ENCODE results near the gene SAE1. TPM values are rescaled to one million over a fixed set of nuclear protein-coding genes. Genes with fewer than 3 reads are reported as not detected.

SAE1 gene
- total RNA-seq, 1 experiment from 2014 or later = 251 TPM

DNA sequence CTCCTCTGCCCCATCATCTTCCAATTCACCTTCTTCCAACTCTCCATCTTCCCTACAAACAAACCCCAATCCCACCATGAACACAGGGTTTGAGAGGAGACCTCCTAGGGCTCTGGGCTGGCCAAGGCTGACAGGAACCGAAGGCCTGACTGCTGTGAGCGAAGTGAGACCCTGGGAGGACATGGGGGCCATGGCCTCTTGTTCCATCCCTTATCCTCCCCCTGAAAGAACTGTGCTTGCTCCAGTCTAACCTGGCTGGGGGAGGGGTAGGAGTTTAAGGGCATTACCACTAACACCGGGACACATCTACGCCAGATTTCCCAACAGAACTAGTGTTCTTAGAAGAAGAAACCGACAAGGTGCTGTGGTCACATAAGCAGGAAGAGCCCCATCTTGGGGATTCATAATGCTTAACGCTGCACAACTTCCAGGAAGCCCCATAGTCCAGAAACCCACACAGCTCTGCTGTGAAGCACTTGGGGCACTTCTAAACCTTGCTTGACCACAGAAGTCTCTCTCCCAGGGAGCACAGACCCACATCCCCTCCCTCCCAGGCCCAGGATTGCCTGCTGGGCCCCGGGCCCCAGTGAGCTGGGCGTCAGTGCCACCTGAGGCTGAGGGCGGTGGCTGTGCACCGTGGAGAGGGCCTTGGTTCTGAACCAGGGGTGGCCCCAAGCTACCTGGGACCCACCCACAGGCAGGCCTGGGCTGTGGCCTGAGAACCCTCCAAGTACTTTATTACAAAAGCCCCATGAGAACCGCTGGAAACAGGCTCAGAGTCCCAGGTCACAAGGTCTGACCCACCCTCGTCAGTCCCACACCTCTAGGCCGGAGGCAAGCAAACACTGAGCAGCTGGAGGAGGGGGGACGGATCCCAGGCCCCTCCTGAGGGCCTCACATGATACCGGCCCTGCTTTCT lies 35.8 kb upstream of the SAE1 start:
- Histone ChIP-seq H3K27me3 (replicated peaks; ENCODE audit: control insufficient read depth, insufficient read depth, low read length) (no peaks in the 10 kb centered on the region), H3K4me3 (ENCODE audit: low read depth, low read length) (no peak overlapping the region), H3K4me1 (peaks cover 64% of the 10 kb centered on the region), H3K36me3 (ENCODE audit: control insufficient read depth, insufficient read depth, low read length) (peaks cover 2% of the 10 kb centered on the region), H3K9me3 (no peaks in the 10 kb centered on the region)
- Mint-ChIP-seq H3K4me3 (ENCODE audit: unreplicated experiment) (peak overlapping the region; percentile 41), H3K27me3 (ENCODE audit: insufficient read depth, unreplicated experiment) (no peaks in the 10 kb centered on the region), H3K36me3 (ENCODE audit: insufficient read depth, unreplicated experiment) (peaks cover 75% of the 10 kb centered on the region), H3K27ac (ENCODE audit: unreplicated experiment) (peak overlapping the region; percentile 100), H3K9me3 (ENCODE audit: unreplicated experiment) (no peaks in the 10 kb centered on the region), H3K4me1 (ENCODE audit: low read depth, unreplicated experiment) (peaks cover 50% of the 10 kb centered on the region)
- CTCF ChIA-PET = interaction anchor here (0.8 to 3.3 kb wide), 4 partner anchors 15 to 31 kb away, joined by 3 to 20 read pairs (median 8); partner anchors contain the start of gene ZC3H4
- TF ChIP-seq, protein P1, sequence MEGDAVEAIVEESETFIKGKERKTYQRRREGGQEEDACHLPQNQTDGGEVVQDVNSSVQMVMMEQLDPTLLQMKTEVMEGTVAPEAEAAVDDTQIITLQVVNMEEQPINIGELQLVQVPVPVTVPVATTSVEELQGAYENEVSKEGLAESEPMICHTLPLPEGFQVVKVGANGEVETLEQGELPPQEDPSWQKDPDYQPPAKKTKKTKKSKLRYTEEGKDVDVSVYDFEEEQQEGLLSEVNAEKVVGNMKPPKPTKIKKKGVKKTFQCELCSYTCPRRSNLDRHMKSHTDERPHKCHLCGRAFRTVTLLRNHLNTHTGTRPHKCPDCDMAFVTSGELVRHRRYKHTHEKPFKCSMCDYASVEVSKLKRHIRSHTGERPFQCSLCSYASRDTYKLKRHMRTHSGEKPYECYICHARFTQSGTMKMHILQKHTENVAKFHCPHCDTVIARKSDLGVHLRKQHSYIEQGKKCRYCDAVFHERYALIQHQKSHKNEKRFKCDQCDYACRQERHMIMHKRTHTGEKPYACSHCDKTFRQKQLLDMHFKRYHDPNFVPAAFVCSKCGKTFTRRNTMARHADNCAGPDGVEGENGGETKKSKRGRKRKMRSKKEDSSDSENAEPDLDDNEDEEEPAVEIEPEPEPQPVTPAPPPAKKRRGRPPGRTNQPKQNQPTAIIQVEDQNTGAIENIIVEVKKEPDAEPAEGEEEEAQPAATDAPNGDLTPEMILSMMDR (IDR thresholded peaks at IDR 0.05; ENCODE audit: insufficient read depth in 1 of 2, low read depth in 1 of 2, low read length in 1 of 2, severe bottlenecking in 1 of 2, unreplicated experiment in 1 of 2) = no peak
- intact Hi-C loops (cut with micrococcal nuclease; ENCODE audit: unreplicated experiment) = no loop called here
- peak; percentile 75 to 88 for DNase-seq
- BruUV-seq (replicated peaks) = no TSS peak
- POLR2A ChIA-PET = interaction anchor here (1.1 to 3.2 kb wide), 3 partner anchors 12 to 18 kb away, joined by 4 to 75 read pairs (median 9); partner anchors contain the start of gene ZC3H4

DNA sequence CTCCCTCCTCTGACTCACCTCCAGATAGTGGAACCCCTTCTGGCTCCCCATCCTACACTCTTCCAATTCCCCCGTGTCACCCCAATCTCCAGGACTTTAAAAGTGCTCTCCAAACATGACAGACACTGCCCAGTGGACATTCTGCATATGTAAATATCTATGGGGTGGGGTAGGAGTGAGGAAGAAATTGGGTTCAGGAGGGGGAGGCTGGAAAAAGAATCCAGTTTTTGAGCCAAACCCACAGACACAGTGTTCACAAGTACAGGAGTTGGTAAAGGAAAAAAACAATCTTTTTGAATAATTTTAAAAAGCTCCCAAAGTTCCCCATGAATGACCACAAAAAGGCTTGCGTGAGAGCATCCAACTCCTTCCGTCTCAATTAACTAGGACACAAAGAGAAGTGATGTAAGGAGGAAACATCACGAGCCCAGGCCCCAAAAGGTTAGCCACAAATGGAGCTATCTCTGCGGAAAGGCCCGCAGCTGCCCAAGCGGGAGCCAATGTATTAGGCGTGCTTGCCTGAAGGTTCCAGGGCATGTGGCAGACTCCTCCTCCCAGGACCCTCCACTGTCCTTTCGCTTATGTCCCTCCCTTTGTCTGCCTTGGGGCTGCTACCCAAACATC lies 35.0 kb upstream of the SAE1 start:
- H3K4me3 Mint-ChIP-seq (ENCODE audit: unreplicated experiment) = peak overlapping the region; percentile 78
- peaks cover 53% of the 10 kb centered on the region for H3K4me1 Mint-ChIP-seq (ENCODE audit: low read depth, unreplicated experiment)
- BruUV-seq (replicated peaks) = TSS peak; percentile 73
- POLR2A ChIA-PET = interaction anchor here (0.9 to 3.2 kb wide), 4 partner anchors 9 to 17 kb away, joined by 4 to 75 read pairs (median 6); partner anchors contain the start of gene ZC3H4
- peak overlapping the region; percentile 100 for H3K27ac Mint-ChIP-seq (ENCODE audit: unreplicated experiment)
- peaks cover 73% of the 10 kb centered on the region for H3K36me3 Mint-ChIP-seq (ENCODE audit: insufficient read depth, unreplicated experiment)
- H3K36me3 ChIP-seq (ENCODE audit: control insufficient read depth, insufficient read depth, low read length) = peaks cover 2% of the 10 kb centered on the region
- no peaks in the 10 kb centered on the region for H3K9me3 ChIP-seq
- TF ChIP-seq, protein P1 (IDR thresholded peaks at IDR 0.05; ENCODE audit: insufficient read depth in 1 of 2, low read depth in 1 of 2, low read length in 1 of 2, severe bottlenecking in 1 of 2, unreplicated experiment in 1 of 2) = no peak
- no peaks in the 10 kb centered on the region for H3K27me3 ChIP-seq (replicated peaks; ENCODE audit: control insufficient read depth, insufficient read depth, low read length)
- no peaks in the 10 kb centered on the region for H3K9me3 Mint-ChIP-seq (ENCODE audit: unreplicated experiment)
- CTCF ChIA-PET = interaction anchor here (0.8 to 3.3 kb wide), 4 partner anchors 16 to 57 kb away, joined by 3 to 20 read pairs (median 8); partner anchors contain the start of gene ZC3H4
- intact Hi-C loops (cut with micrococcal nuclease; ENCODE audit: unreplicated experiment) = loop anchor here (1.0 kb wide), 4 partner anchors 16 to 36 kb away; partner anchors contain the start of gene ZC3H4
- DNase-seq = no peak
- peaks cover 68% of the 10 kb centered on the region for H3K4me1 ChIP-seq
- no peak overlapping the region for H3K4me3 ChIP-seq (ENCODE audit: low read depth, low read length)
- no peaks in the 10 kb centered on the region for H3K27me3 Mint-ChIP-seq (ENCODE audit: insufficient read depth, unreplicated experiment)

Data from Caco-2 (cell line).